Esophagus squamous epithelium (tissue), 4 donors: ENCODE data around the gene MAD2L1BP.

Experiments
- POLR2A ChIP-seq, 4 donors: fragments of 450-650 bp; IDR thresholded peaks; one replicate each; pipeline ENCODE4 v1.6.1; 2017; ENCODE audit warnings: antibody characterized with exemption in 4 of 4, mild to moderate bottlenecking in 4 of 4, moderate library complexity in 3 of 4
- TF ChIP-seq, protein P1 (sequence below), 6 experiments: fragments of 450-650 bp in 4 of 6; fragments of 200-600 bp in 2 of 6; sonication (generic) in 2 of 6; IDR thresholded peaks; one replicate each; pipeline ENCODE4 v1.5.1; 2016 to 2019; ENCODE audit warnings: antibody characterized with exemption in 6 of 6, mild to moderate bottlenecking in 4 of 6, moderate library complexity in 4 of 6

GRCh38 chr6:43613721-43614395 is 21.8 kb upstream of the MAD2L1BP start:
- no peak for TF ChIP-seq POLR2A (IDR thresholded peaks at IDR 0.05)
- TF ChIP-seq, protein P1, sequence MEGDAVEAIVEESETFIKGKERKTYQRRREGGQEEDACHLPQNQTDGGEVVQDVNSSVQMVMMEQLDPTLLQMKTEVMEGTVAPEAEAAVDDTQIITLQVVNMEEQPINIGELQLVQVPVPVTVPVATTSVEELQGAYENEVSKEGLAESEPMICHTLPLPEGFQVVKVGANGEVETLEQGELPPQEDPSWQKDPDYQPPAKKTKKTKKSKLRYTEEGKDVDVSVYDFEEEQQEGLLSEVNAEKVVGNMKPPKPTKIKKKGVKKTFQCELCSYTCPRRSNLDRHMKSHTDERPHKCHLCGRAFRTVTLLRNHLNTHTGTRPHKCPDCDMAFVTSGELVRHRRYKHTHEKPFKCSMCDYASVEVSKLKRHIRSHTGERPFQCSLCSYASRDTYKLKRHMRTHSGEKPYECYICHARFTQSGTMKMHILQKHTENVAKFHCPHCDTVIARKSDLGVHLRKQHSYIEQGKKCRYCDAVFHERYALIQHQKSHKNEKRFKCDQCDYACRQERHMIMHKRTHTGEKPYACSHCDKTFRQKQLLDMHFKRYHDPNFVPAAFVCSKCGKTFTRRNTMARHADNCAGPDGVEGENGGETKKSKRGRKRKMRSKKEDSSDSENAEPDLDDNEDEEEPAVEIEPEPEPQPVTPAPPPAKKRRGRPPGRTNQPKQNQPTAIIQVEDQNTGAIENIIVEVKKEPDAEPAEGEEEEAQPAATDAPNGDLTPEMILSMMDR (IDR thresholded peaks at IDR 0.05) = no peak
